Mammary epithelial cell (primary cell): ENCODE results near the gene CCSER2.

ENCODE experiments used
- CTCF ChIP-seq, 2 donors: IDR thresholded peaks in 1 of 2; conservative IDR thresholded peaks in 1 of 2; 2 replicates each; pipeline ENCODE4 v1.5.1; 2011 to 2012; ENCODE audit warnings: inconsistent platforms in 2 of 2, low read length in 2 of 2, mild to moderate bottlenecking in 2 of 2, control low read depth in 1 of 2, low read depth in 1 of 2; ENCODE audit not compliant: insufficient read depth in 1 of 2; ENCODE audit errors: extremely low read depth in 1 of 2
- EZH2 ChIP-seq: IDR thresholded peaks from 2 replicates; pipeline ENCODE4 v1.6.1; 2012; ENCODE audit warnings: low read length, inconsistent platforms, borderline replicate concordance

DNA sequence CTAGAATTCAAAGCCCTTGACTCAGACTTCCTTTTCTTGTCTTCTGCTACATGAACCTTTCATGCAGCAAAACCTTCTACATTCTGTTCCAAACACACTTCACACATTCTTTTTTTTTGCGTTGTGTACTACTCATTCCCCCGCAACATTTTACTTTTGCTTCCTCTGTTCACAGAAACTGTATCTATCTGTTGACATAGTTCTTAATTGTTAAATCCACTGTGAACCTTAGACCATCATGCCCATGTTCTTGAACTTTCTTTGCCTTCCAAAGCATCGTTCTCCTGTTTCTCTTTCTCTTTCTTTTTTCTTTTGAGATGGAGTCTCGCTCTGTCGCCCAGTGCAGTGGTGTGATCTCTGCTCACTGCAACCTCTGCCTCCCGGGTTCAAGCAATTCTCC is 14.2 kb downstream of the CCSER2 start:
- TF ChIP-seq EZH2 (no peak), CTCF (conservative IDR thresholded peaks at IDR 0.05 in 1 of 2, IDR thresholded peaks at IDR 0.05 in 1 of 2; ENCODE audit: extremely low read depth in 1 of 2, insufficient read depth in 1 of 2, low read depth in 1 of 2, low read length in 2 of 2) (no peak)
